HepG2 (cell line): ENCODE data around the gene TBCE. TPM values are rescaled to one million over a fixed set of nuclear protein-coding genes. Genes with fewer than 3 reads are reported as not detected.
A peak's percentile ranks its signal among the peaks of the same experiment; 100 is the strongest.

ENCODE experiments used
- ARID3A ChIP-seq: IDR thresholded peaks from 2 replicates; pipeline ENCODE4 v1.6.1; 2012; ENCODE audit warnings: low read depth, low read length, improper control_type of control experiment
- DBP ChIP-seq: sonication (generic); formaldehyde crosslinking; IDR thresholded peaks from 2 replicates; pipeline ENCODE4 v1.4.0; 2020; ENCODE audit warnings: missing genetic modification reagents; ENCODE audit errors: not compliant biosample characterization
- DDIT3 ChIP-seq: sonication (generic); formaldehyde crosslinking; IDR thresholded peaks from 2 replicates; pipeline ENCODE4 v1.4.0; 2020; ENCODE audit warnings: mild to moderate bottlenecking, missing genetic modification reagents
- ELF3 ChIP-seq: IDR thresholded peaks from 2 replicates; pipeline ENCODE4 v1.6.1; 2016; ENCODE audit warnings: missing genetic modification reagents, missing compliant biosample characterization
- ESRRA ChIP-seq: sonication (generic); formaldehyde crosslinking; IDR thresholded peaks from 2 replicates; pipeline ENCODE4 v1.5.1; 2020; ENCODE audit warnings: mild to moderate bottlenecking, low read depth, missing genetic modification reagents
- GATAD1 ChIP-seq: IDR thresholded peaks from 2 replicates; pipeline ENCODE4 v1.6.1; 2016; ENCODE audit warnings: missing genetic modification reagents, missing compliant biosample characterization
- HBP1 ChIP-seq: IDR thresholded peaks from 2 replicates; pipeline ENCODE4 v1.6.1; 2016; ENCODE audit warnings: low read depth, control low read depth
- IRF2 ChIP-seq: IDR thresholded peaks from 2 replicates; pipeline ENCODE4 v1.6.1; 2018; ENCODE audit warnings: missing genetic modification reagents, missing compliant biosample characterization
- KDM6A ChIP-seq: IDR thresholded peaks from 2 replicates; pipeline ENCODE4 v1.6.1; 2016; ENCODE audit warnings: low read depth
- KLF12 ChIP-seq: sonication (generic); formaldehyde crosslinking; IDR thresholded peaks from 2 replicates; pipeline ENCODE4 v1.4.0; 2020; ENCODE audit warnings: missing genetic modification reagents, borderline replicate concordance
- MXD1 ChIP-seq: sonication (generic); formaldehyde crosslinking; IDR thresholded peaks from 2 replicates; pipeline ENCODE4 v1.4.0; 2020; ENCODE audit warnings: mild to moderate bottlenecking, missing genetic modification reagents
- NFE2L2 ChIP-seq: fragments of 150-350 bp; IDR thresholded peaks from 2 replicates; pipeline ENCODE4 v1.6.1; 2014; ENCODE audit warnings: low read length
- REPIN1 ChIP-seq: sonication (generic); formaldehyde crosslinking; IDR thresholded peaks from 2 replicates; pipeline ENCODE4 v1.8.0; 2022; ENCODE audit warnings: missing genetic modification reagents, low read depth, mild to moderate bottlenecking, borderline replicate concordance
- SIX1 ChIP-seq: sonication (generic); formaldehyde crosslinking; IDR thresholded peaks from 2 replicates; pipeline ENCODE4 v1.4.0; 2020; ENCODE audit warnings: missing genetic modification reagents, borderline replicate concordance
- TCF7 ChIP-seq: sonication (generic); IDR thresholded peaks from 2 replicates; pipeline ENCODE4 v1.6.1; 2016; ENCODE audit warnings: antibody characterized with exemption, low read depth
- TOE1 ChIP-seq: sonication (generic); formaldehyde crosslinking; IDR thresholded peaks from 2 replicates; pipeline ENCODE4 v1.4.0; 2020; ENCODE audit warnings: mild to moderate bottlenecking, missing genetic modification reagents
- ZFYVE20 ChIP-seq: sonication (generic); formaldehyde crosslinking; IDR thresholded peaks from 2 replicates; pipeline ENCODE4 v1.8.0; 2023; ENCODE audit warnings: low read depth, mild to moderate bottlenecking, moderate library complexity, missing genetic modification reagents, borderline replicate concordance
- ZHX1 ChIP-seq: sonication (generic); formaldehyde crosslinking; IDR thresholded peaks from 2 replicates; pipeline ENCODE4 v1.8.1; 2022; ENCODE audit warnings: low read depth, mild to moderate bottlenecking, missing genetic modification reagents
- ZNF24 ChIP-seq: fragments of 450-650 bp; IDR thresholded peaks from 2 replicates; pipeline ENCODE4 v1.6.1; 2017; ENCODE audit warnings: antibody characterized with exemption, mild to moderate bottlenecking
- ZNF3 ChIP-seq: IDR thresholded peaks from 2 replicates; pipeline ENCODE4 v1.7.0; 2017; ENCODE audit warnings: inconsistent platforms
- ZNF44 ChIP-seq: sonication (generic); formaldehyde crosslinking; IDR thresholded peaks from 2 replicates; pipeline ENCODE4 v1.5.1; 2020; ENCODE audit warnings: mild to moderate bottlenecking, missing genetic modification reagents
- ZNF484 ChIP-seq: sonication (generic); formaldehyde crosslinking; IDR thresholded peaks from 2 replicates; pipeline ENCODE4 v1.5.1; 2020; ENCODE audit warnings: mild to moderate bottlenecking, low read depth, missing genetic modification reagents, borderline replicate concordance
- ZNF768 ChIP-seq: sonication (generic); formaldehyde crosslinking; IDR thresholded peaks from 2 replicates; pipeline ENCODE4 v1.4.0; 2020; ENCODE audit warnings: missing genetic modification reagents
- polyA plus RNA-seq, 8 experiments: library from polyadenylated mRNA; depleted of rRNA in 3 of 8; stranded (reverse) in 7 of 8; unstranded in 1 of 8; fragments of >200 nt; fragmentation: Illumina TruSeq in 4 of 8; extraction: Trizol in 4 of 8; gene quantifications; 2 replicates each; pipeline versions ENCODE4 v1.2.1 to v1.2.3, GENCODE V29; 2011 to 2016; ENCODE audit warnings: low read depth in 4 of 8, missing spikeins in 1 of 8, mixed read lengths in 1 of 8; ENCODE audit not compliant: insufficient read depth in 1 of 8
- total RNA-seq, 5 experiments: library from RNA; depleted of rRNA; stranded (reverse); fragments of >200 nt; fragmentation: Illumina TruSeq; extraction: Trizol; gene quantifications; 2 replicates each; pipeline ENCODE4 v1.2.3, GENCODE V29; 2016; ENCODE audit warnings: low read depth in 1 of 5

TBCE gene
- total and polyA plus RNA-seq, 2 of the 13 experiments (the other 11 are each of a cell fraction or from before 2014, with no cell fraction given), result 25.6 to 31.1 TPM

- TF ChIP-seq REPIN1 (CRISPR knock-in tag), result no peak
- no peak for TF ChIP-seq DDIT3 (CRISPR knock-in tag)
- TF ChIP-seq DBP (CRISPR knock-in tag), result peak; percentile 42
- TF ChIP-seq MXD1, result no peak
- peak; percentile 28; the same call in 1 of the 2 replicates for TF ChIP-seq IRF2
- TF ChIP-seq ESRRA (CRISPR knock-in tag), result 0 out of 2 replicates have a peak, but pooled peaks have one; percentile 50
- peak; percentile 41; the same call in 1 of the 2 replicates for TF ChIP-seq GATAD1 (CRISPR knock-in tag)
- TF ChIP-seq ARID3A, result peak; percentile 85; the same call in 1 of the 2 replicates
- no peak for TF ChIP-seq NFE2L2
- no peak for TF ChIP-seq ZNF484 (CRISPR knock-in tag)
- TF ChIP-seq ZNF24, result 0 out of 2 replicates have a peak, but pooled peaks have one; percentile 19
- TF ChIP-seq KLF12 (CRISPR knock-in tag), result 0 out of 2 replicates have a peak, but pooled peaks have one; percentile 38
- no peak; the same call in 1 of the 2 replicates for TF ChIP-seq HBP1 (CRISPR knock-in tag)
- TF ChIP-seq KDM6A (CRISPR knock-in tag), result peak; percentile 85
- peak; percentile 76; the same call in 1 of the 2 replicates for TF ChIP-seq SIX1 (CRISPR knock-in tag)
- TF ChIP-seq ZHX1 (CRISPR knock-in tag), result no peak
- peak; percentile 97 for TF ChIP-seq TCF7
- peak; percentile 74; the same call in 1 of the 2 replicates for TF ChIP-seq TOE1 (CRISPR knock-in tag)
- TF ChIP-seq ZFYVE20 (CRISPR knock-in tag), result no peak
- no peak for TF ChIP-seq ZNF3
- no peak for TF ChIP-seq ZNF768 (CRISPR knock-in tag)
- TF ChIP-seq ELF3 (CRISPR knock-in tag), result peak; percentile 70
- no peak for TF ChIP-seq ZNF44 (CRISPR knock-in tag)
Observed at GRCh38 chr1:235409042-235409820, 42.0 kb downstream of the TBCE start (continued).
